Vagina (tissue), 2 donors: ENCODE results near the gene STAB2.

Experiments used
- CTCF ChIP-seq, 3 experiments: fragments of 450-650 bp in 2 of 3; fragments of 200-600 bp in 1 of 3; sonication (generic) in 1 of 3; IDR thresholded peaks; one replicate each; pipeline ENCODE4 v1.5.1; 2017 to 2019; ENCODE audit warnings: antibody characterized with exemption in 3 of 3, mild to moderate bottlenecking in 2 of 3, moderate library complexity in 2 of 3
- POLR2AphosphoS5 ChIP-seq, 2 donors: sonication (generic); formaldehyde crosslinking; IDR thresholded peaks; one replicate each; pipeline ENCODE4 v1.9.0; 2017; ENCODE audit warnings: antibody characterized with exemption in 2 of 2, mild to moderate bottlenecking in 2 of 2, low read depth in 1 of 2; ENCODE audit not compliant: insufficient read depth in 1 of 2

DNA sequence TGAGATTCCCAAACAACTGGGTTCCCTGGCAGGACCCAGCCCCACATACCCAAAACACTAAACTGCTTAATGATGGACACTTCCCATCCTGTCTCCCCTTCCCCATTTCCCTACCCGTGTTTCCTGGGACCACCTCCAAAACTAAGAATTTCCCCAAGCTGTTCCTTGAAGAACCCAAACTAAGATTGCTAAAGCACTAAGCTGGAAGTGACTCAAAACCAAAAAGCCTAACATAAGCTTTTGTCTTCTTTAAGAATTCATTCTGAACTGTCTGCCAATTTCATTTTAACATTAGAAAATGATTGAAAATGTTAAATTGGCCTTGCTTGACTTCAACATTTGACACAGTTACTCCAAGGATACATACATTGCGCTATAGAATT, 29.5 kb upstream of the STAB2 start:
- no peak for TF ChIP-seq CTCF (IDR thresholded peaks at IDR 0.05)
- TF ChIP-seq POLR2AphosphoS5 (IDR thresholded peaks at IDR 0.05; ENCODE audit: insufficient read depth in 1 of 2, low read depth in 1 of 2): no peak
